Stimulated activated CD4-positive, alpha-beta T cell treated with anti-CD3 and anti-CD28 coated beads, TNF-alpha, amount 100 ng/mL, for 4 hours (primary cell): Measurements from ENCODE around the gene SERF2.
"Not testable (repeated sequence)": the region's sequence is repeated elsewhere in the genome, so short reads cannot be mapped to it uniquely, and the experiment has no call there.

Experiments
- DNase-seq, 3 experiments: peaks; one replicate each; pipeline ENCODE4 v3.0.0-alpha.2; 2020; ENCODE audit warnings: low read depth in 3 of 3

The SERF2 gene

DNA sequence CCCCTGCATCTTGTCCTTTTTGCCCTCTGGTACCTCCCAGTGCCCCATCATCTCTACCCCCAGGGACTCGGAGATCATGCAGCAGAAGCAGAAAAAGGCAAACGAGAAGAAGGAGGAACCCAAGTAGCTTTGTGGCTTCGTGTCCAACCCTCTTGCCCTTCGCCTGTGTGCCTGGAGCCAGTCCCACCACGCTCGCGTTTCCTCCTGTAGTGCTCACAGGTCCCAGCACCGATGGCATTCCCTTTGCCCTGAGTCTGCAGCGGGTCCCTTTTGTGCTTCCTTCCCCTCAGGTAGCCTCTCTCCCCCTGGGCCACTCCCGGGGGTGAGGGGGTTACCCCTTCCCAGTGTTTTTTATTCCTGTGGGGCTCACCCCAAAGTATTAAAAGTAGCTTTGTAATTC is 1.5 kb downstream of the SERF2 start:
- no peak for DNase-seq

- DNase-seq, result no peak
Measured at GRCh38 chr15:43794269-43795037, 2.3 kb downstream of the SERF2 start.

DNA sequence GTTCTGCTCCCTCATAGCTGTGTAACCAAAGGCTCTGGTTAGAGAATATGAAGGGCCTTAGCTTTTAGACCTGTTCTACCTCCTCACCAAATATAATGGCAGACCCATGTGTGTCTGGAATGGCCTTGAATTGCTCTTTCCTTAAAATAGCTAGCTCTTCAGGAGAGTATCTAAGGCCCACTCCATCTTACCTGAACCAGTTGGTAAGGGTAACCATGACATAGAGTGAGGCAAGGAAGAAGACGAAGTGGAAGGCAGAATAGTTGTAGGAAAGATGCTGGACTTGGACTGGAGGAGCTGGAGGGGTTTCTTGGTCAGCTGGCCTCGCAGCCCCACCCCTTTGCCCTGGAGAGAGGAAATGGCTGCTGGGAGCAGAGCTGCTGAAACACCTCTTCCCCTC is 3.1 kb downstream of the SERF2 start:
- DNase-seq, result no peak

DNA sequence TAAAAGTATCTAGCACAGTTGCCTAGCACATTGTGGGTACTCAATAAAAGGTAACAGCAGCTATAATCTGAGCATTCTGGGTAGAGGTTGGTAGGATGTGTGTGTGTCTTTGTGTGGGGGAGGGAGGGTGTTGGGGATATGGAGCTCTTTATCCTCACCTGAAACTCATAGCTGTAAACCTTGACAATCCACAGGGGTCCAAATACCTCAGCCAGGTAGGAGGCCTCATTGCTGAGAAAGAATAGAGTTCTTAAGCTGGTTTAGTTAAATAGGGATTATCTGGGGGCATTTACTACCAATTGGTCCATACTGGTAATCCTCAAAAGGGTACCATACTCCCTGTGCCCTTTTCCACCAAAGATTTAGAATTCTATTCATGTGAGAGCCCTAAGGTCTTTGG is 3.9 kb downstream of the SERF2 start:
- DNase-seq, result no peak

DNA sequence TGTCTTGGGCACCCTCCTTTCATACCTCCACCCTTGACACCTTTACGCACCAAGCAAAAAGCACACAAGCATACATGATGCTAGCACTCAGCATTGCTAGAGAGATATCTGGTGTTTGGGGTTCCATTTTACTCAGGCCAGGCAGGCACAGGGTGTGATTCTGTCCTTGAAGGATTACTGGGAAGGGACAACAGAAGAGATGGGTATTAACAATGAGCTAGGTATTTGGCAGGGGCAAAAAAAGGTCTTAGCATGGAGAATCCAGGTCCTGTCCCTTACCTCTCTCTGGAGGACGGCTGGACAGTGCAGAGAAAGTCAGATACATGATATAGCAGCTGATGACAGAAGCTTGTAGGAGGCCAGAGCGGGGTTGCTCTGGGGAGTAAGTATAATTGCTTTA is 4.4 kb downstream of the SERF2 start:
- no peak for DNase-seq

DNA sequence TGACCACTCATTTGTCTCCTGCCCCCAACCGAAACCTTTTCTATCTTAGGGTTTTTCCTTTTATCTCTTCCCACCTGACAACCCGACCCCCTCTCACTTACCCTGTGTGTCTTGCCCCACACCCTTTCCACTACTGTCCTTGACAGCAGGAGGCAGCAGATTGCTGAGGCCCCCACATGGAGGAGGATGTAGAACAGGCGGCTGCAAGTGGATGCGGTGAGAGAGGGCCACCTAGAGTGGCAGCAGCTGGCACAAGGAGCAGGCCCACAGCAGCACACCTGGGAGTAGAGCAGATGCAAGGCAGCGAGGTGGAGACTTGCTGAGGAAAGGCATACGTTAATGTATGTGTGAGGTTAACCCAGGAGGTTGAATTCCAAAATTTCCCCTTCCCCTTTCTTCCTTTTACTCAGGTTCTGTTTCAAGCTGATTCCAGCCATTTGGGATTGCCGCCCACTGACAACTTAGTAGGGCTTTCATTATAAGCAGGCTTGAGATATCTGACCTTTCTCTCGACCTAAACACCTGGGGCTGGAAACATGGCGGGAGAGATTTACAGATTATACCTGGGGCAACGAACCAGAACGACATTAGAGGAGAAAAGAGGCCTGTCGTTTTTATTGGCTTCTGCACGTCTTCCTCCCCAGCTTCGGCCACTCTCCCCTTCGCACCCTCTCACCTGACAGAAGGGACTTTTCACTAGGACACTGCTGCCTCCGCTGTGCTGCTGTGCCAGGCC is 7.3 kb downstream of the SERF2 start:
- DNase-seq, result no peak

DNA sequence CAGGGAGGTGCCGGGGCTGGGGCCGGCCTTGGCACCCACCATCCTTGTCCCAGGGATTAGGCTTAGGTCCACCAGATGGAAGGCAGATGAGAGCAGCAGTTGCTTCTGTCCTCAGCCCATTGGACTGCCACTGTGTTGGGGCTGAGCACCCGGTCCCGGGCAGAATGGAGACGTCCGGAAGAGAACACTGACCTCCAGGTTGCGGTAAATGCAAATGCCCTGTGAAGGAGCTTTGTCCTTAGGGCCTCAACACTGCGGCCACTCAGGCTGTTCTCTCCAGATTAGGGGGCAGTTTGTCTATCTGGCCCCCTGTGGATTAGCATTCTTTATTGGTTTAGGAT is 7.8 kb downstream of the SERF2 start, which contains the start of gene SERINC4:
Gene SERINC4 (minus strand): TSS at position 276 of the 341 bp plus-strand sequence. CDS start 234 bp downstream, at position 42.
- no peak for DNase-seq

GRCh38 chr15:43800286-43801141 is 8.4 kb downstream of the SERF2 start, which contains the start of gene HYPK:
HYPK (plus strand) TSS chr15:43800599; CDS start chr15:43800623, 24 bp downstream.
- DNase-seq, result peak; percentile 85 to 89 (median 88)

- DNase-seq, result not testable (repeated sequence)
Measured at GRCh38 chr15:43802676-43803075, 10.6 kb downstream of the SERF2 start.

- DNase-seq, result no peak
Measured at GRCh38 chr15:43808435-43808950, 16.4 kb downstream of the SERF2 start.

- DNase-seq, result no peak
Measured at GRCh38 chr15:43808960-43809678, 17.0 kb downstream of the SERF2 start.

- not testable (repeated sequence) for DNase-seq
Measured at GRCh38 chr15:43815064-43815463, 22.9 kb downstream of the SERF2 start.

DNA sequence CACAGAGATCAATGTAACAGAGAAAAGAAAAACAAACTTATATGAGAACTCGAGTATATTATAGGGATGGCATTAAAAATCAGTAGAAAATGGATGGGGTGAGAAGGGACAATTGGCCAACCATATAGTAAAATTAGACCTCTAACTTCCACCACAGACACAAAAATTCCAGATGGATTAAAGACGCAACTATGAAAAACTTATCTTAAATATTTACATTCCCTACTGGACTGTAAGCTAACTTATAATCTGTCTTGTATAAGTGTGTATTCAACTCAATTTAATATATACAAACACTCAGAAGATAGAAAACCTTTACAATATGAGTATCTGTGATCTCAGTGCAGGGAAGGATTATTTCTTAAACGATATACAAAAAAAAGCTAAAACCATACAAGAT is 29.4 kb downstream of the SERF2 start:
- no peak for DNase-seq

- DNase-seq, result peak; percentile 73 to 86 (median 82)
Measured at GRCh38 chr15:43824302-43825246, 32.5 kb downstream of the SERF2 start, which contains the start of gene MFAP1. MFAP1 (minus strand) TSS chr15:43824690; CDS start chr15:43824569, 121 bp downstream.

DNA sequence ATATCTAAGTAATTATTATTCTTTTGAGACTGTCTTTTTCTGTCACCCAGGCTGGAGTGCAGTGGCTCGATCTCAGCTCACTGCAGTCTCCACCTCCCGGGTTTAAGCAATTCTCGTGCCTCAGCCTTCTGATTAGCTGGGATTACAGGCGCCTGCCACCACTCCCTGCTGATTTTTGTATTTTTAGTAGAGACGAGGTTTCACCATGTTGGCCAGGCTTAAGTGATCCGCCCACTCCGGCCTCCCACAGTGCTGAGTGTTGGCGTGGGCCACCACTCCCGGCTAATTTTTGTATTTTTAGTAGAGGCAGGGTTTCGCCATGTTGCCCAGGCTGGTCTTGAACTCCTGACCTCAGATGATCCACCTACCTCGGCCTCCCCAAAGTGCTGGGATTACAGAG is 33.2 kb downstream of the SERF2 start:
- not testable (repeated sequence) for DNase-seq

DNA sequence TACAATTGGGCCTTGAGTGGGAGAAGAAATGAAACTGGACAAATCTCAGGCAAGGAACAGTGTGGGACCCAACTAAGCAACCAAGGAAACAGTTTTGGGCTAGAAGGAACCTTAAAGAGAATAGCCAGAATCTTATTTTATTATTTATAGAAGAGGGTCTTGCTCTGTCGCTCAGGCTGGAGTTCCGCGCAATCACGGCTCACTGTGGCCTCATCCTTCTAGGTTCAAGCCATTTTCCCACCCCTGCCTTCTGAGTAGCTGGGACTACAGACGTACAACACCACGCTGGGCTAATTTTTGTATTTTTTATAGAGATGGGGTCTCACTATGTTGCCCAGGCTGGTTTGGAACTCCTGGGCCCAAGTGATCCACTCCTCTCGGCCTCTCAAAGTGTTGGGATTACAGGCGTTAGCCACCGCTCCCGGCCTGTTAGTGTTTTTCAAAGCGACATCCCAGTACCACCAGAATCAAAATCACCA is 33.9 kb downstream of the SERF2 start:
- no peak for DNase-seq

- peak; percentile 33 to 59 (median 39) for DNase-seq
Measured at GRCh38 chr15:43826508-43827341, 34.6 kb downstream of the SERF2 start, which contains the start of gene WDR76. WDR76 (plus strand) TSS chr15:43827002; CDS start chr15:43827033, 31 bp downstream.

GRCh38 chr15:43828061-43828657 is 36.0 kb downstream of the SERF2 start:
- no peak for DNase-seq
